ENCODE data around the gene MED25.

The MED25 gene

DNA sequence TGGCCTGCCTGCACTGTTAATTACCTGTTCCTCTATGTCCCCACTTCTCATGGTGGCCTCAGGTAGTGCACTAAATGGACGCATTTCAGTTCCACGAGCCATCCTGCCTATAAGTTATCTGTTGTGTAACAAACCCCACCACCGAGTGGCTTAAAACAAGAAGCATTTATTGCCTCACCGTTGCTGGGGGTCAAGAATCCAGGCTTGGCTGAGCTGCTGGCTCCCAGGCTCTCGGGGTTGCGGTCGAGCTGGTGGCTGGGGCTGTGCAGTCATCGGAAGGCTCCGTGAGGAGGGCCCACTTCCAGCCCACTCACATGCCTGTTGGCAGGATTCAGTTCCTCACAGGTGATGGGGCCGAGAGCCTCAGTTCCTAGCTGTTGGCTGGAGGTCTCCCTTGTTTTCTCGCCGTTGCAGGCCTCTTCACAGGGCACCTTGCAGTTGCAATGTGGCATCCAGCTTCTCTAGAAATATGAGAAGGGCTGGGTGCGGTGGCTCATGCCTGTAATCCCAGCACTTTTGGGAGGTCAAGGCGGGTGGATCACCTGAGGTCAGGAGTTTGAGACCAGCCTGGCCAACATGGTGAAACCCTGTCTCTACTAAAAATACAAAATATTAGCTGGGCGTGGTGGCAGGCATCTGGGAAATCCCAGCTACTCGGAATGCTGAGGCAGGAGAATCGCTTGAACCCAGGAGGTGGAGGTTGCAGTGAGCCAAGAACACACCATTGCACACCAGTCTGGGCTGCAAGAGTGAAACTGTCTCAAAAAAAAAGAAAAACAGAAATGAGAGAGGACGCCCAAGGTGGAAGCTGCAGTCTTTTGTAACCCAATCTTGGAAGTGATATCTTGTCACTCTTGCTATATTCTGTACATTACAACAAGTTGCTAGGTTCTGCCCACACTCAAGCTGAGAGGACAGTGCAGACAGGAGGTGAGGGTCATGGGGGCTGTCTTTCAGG is 26.3 kb downstream of the MED25 start:
- no peak for TF ChIP-seq CTCF (IDR thresholded peaks at IDR 0.05; ENCODE audit: borderline replicate concordance, control extremely low read depth, extremely low read depth, insufficient read depth, missing control alignments)
- no peak for DNase-seq (ENCODE audit: low spot score)
- in situ Hi-C loops (cut with MboI; ENCODE audit: low sequenced_read_pairs, unreplicated experiment), result no loop called here

- in situ Hi-C loops (cut with MboI; ENCODE audit: low sequenced_read_pairs, unreplicated experiment), result no loop called here
- no peak for DNase-seq (ENCODE audit: low spot score)
- no peak for TF ChIP-seq CTCF (IDR thresholded peaks at IDR 0.05; ENCODE audit: borderline replicate concordance, control extremely low read depth, extremely low read depth, insufficient read depth, missing control alignments)
These were observed 27.3 kb downstream of the MED25 start for GRCh38 chr19:49845414-49845813.

GRCh38 chr19:49846408-49846807 is 28.3 kb downstream of the MED25 start:
- in situ Hi-C loops (cut with MboI; ENCODE audit: low sequenced_read_pairs, unreplicated experiment), result no loop called here
- no peak for DNase-seq (ENCODE audit: low spot score)
- TF ChIP-seq CTCF (IDR thresholded peaks at IDR 0.05; ENCODE audit: borderline replicate concordance, control extremely low read depth, extremely low read depth, insufficient read depth, missing control alignments), result no peak

- no peak for DNase-seq (ENCODE audit: low spot score)
- in situ Hi-C loops (cut with MboI; ENCODE audit: low sequenced_read_pairs, unreplicated experiment), result no loop called here
These were observed 29.9 kb downstream of the MED25 start for GRCh38 chr19:49847731-49848696.

GRCh38 chr19:49848938-49849337 is 30.8 kb downstream of the MED25 start:
- DNase-seq (ENCODE audit: low spot score), result no peak
- in situ Hi-C loops (cut with MboI; ENCODE audit: low sequenced_read_pairs, unreplicated experiment), result no loop called here
- no peak for TF ChIP-seq CTCF (IDR thresholded peaks at IDR 0.05; ENCODE audit: borderline replicate concordance, control extremely low read depth, extremely low read depth, insufficient read depth, missing control alignments)

More at GRCh38 chr19:49847731-49848696, 29.9 kb downstream of the MED25 start:
- TF ChIP-seq CTCF (IDR thresholded peaks at IDR 0.05; ENCODE audit: borderline replicate concordance, control extremely low read depth, extremely low read depth, insufficient read depth, missing control alignments), result no peak
